Mesodermal cell (in vitro differentiated cells): ENCODE data around the gene RPL39.
"Not testable (repeated sequence)": the region's sequence is repeated elsewhere in the genome, so short reads cannot be mapped to it uniquely, and the experiment has no call there.

ENCODE experiments used
- H3K27ac ChIP-seq: 2 replicates; pipeline ENCODE4 v1.7.0; 2013; ENCODE audit warnings: mild to moderate bottlenecking, low read depth, low read length, moderate library complexity; ENCODE audit not compliant: severe bottlenecking
- H3K36me3 ChIP-seq: 2 replicates; pipeline ENCODE4 v1.7.1; 2013; ENCODE audit warnings: mild to moderate bottlenecking, low read length, moderate library complexity; ENCODE audit not compliant: control insufficient read depth, insufficient read depth
- H3K4me1 ChIP-seq: one replicate; pipeline ENCODE4 v1.7.1; 2013; ENCODE audit warnings: mild to moderate bottlenecking, low read length; ENCODE audit not compliant: insufficient read depth, control insufficient read depth, poor library complexity, severe bottlenecking
- H3K4me3 ChIP-seq: 2 replicates; pipeline ENCODE4 v1.7.0; 2013; ENCODE audit warnings: low read length, control low read depth, mild to moderate bottlenecking; ENCODE audit not compliant: insufficient read depth, poor library complexity, severe bottlenecking; ENCODE audit errors: extremely low read depth
- H3K9me3 ChIP-seq: 2 replicates; pipeline ENCODE4 v1.7.1; 2013; ENCODE audit warnings: mild to moderate bottlenecking, low read length, moderate library complexity; ENCODE audit not compliant: control insufficient read depth
- WGBS, 2 experiments: methylation state at CpG; one replicate each; pipeline ENCODE4 v1.1.5; 2013; ENCODE audit warnings: missing lambda C conversion rate in 2 of 2; ENCODE audit not compliant: insufficient coverage in 2 of 2; 5-methylcytosine and 5-hydroxymethylcytosine counted together

RPL39 gene

GRCh38 chrX:119753639-119754257 lies 37.7 kb downstream of the RPL39 start:
- Histone ChIP-seq H3K9me3 (no peaks in the 10 kb centered on the region), H3K4me3 (no peak overlapping the region), H3K27ac (no peak overlapping the region), H3K4me1 (peaks cover 4% of the 10 kb centered on the region), H3K36me3 (no peaks in the 10 kb centered on the region)
- WGBS, 2 experiments = 50% methylated on average over 1 of the region's 8 CpGs; no CpG with 5 or more reads in 1 of the 2 experiments

GRCh38 chrX:119753001-119753400 lies 38.4 kb downstream of the RPL39 start:
- peaks cover 4% of the 10 kb centered on the region for H3K4me1 ChIP-seq
- 100% methylated on average over 2 of the region's 3 CpGs; no CpG with 5 or more reads in 1 of the 2 experiments for WGBS, 2 experiments

GRCh38 chrX:119750751-119751150 lies 40.7 kb downstream of the RPL39 start:
- no CpG with 5 or more reads among the region's 27 CpGs for WGBS, 2 experiments
- H3K4me1 ChIP-seq, H3K4me3 ChIP-seq, H3K9me3 ChIP-seq, H3K36me3 ChIP-seq, H3K27ac ChIP-seq: not testable (repeated sequence)

More at GRCh38 chrX:119753001-119753400, 38.4 kb downstream of the RPL39 start:
- H3K4me3 ChIP-seq = no peak overlapping the region
- no peak overlapping the region for H3K27ac ChIP-seq
- H3K36me3 ChIP-seq = no peaks in the 10 kb centered on the region
- no peaks in the 10 kb centered on the region for H3K9me3 ChIP-seq

- H3K9me3 ChIP-seq, H3K27ac ChIP-seq, H3K4me1 ChIP-seq, H3K4me3 ChIP-seq, H3K36me3 ChIP-seq: not testable (repeated sequence)
- 100% methylated on average over 4 of the region's 9 CpGs; no CpG with 5 or more reads in 1 of the 2 experiments for WGBS, 2 experiments
These were observed 41.3 kb downstream of the RPL39 start for GRCh38 chrX:119750131-119750530.

- no peaks in the 10 kb centered on the region for H3K9me3 ChIP-seq
- H3K4me3 ChIP-seq = no peak overlapping the region
- H3K27ac ChIP-seq = no peak overlapping the region
- 100% methylated on average over 1 of the region's 4 CpGs; no CpG with 5 or more reads in 1 of the 2 experiments for WGBS, 2 experiments
- no peaks in the 10 kb centered on the region for H3K36me3 ChIP-seq
- H3K4me1 ChIP-seq = no peaks in the 10 kb centered on the region
These were observed 46.1 kb downstream of the RPL39 start for GRCh38 chrX:119745283-119745848.

- 91 to 100% methylated on average over 4 of the region's 5 CpGs for WGBS, 2 experiments
- no peaks in the 10 kb centered on the region for H3K36me3 ChIP-seq
- H3K9me3 ChIP-seq = no peaks in the 10 kb centered on the region
- no peak overlapping the region for H3K27ac ChIP-seq
- no peaks in the 10 kb centered on the region for H3K4me1 ChIP-seq
- no peak overlapping the region for H3K4me3 ChIP-seq
These were observed 52.7 kb downstream of the RPL39 start for GRCh38 chrX:119738742-119739141.
